OCI-LY7 (cell line): Measurements from ENCODE around the gene FRAS1. TPM values are rescaled to one million over a fixed set of nuclear protein-coding genes. Genes with fewer than 3 reads are reported as not detected.

Experiments used
- BruUV-seq: library from RNA; stranded (reverse); fragments of 400-500 nt; replicated peaks from 2 replicates; lab custom pipeline; 2021; lab: Mats Ljungman, UMichigan
- CTCF ChIA-PET: fragments of 300-600 bp; sonication (Branson Sonifier 250); formaldehyde crosslinking; loops from one replicate; lab custom pipeline; 2022; ENCODE audit warnings: antibody characterized with exemption; ENCODE audit not compliant: unreplicated experiment; lab: Charles Lee
- POLR2A ChIA-PET: fragments of 300-600 bp; sonication (Branson Sonifier 250); formaldehyde crosslinking; loops from one replicate; lab custom pipeline; 2022; ENCODE audit warnings: antibody characterized with exemption; lab: Charles Lee
- DNase-seq: peaks from one replicate; pipeline ENCODE4 v3.0.0-alpha.2; 2015; ENCODE audit warnings: low spot score
- H2AFZ ChIP-seq: fragments of 200-600 bp; sonication (generic), shearing (Covaris generic); 2 replicates; pipeline ENCODE4 v1.6.1; 2014; ENCODE audit warnings: mild to moderate bottlenecking, antibody characterized with exemption, low read length, moderate library complexity
- H3K27ac ChIP-seq: fragments of 200-600 bp; sonication (generic); 2 replicates; pipeline ENCODE4 v1.5.1; 2014; ENCODE audit warnings: mixed run types, low read depth, mild to moderate bottlenecking, moderate library complexity, low read length, inconsistent platforms; ENCODE audit not compliant: poor library complexity, severe bottlenecking
- H3K36me3 ChIP-seq: fragments of 200-600 bp; sonication (generic); 2 replicates; pipeline ENCODE4 v1.6.1; 2014; ENCODE audit warnings: mild to moderate bottlenecking, antibody characterized with exemption, low read length, moderate library complexity, mixed read lengths; ENCODE audit not compliant: insufficient read depth
- H3K4me1 ChIP-seq: fragments of 200-600 bp; sonication (generic); 2 replicates; pipeline ENCODE4 v1.5.1; 2014; ENCODE audit warnings: mild to moderate bottlenecking, low read length; ENCODE audit not compliant: insufficient read depth, poor library complexity, severe bottlenecking
- H3K4me2 ChIP-seq: fragments of 200-600 bp; sonication (generic); 2 replicates; pipeline ENCODE4 v1.6.1; 2014; ENCODE audit warnings: mild to moderate bottlenecking, low read length
- H3K4me3 ChIP-seq: fragments of 200-600 bp; sonication (generic); 2 replicates; pipeline ENCODE4 v1.5.1; 2014; ENCODE audit warnings: mild to moderate bottlenecking, low read depth, low read length; ENCODE audit not compliant: poor library complexity, severe bottlenecking
- H3K79me2 ChIP-seq: fragments of 200-600 bp; sonication (generic); 2 replicates; pipeline ENCODE4 v1.6.1; 2016; ENCODE audit warnings: low read depth, mild to moderate bottlenecking, low read length, moderate library complexity, mixed read lengths; ENCODE audit not compliant: insufficient read depth
- H3K9me2 ChIP-seq: fragments of 200-600 bp; sonication (generic); 2 replicates; pipeline ENCODE4 v1.6.1; 2016; ENCODE audit warnings: mild to moderate bottlenecking, low read length, mixed read lengths; ENCODE audit not compliant: insufficient read depth
- H3K9me3 ChIP-seq: fragments of 200-600 bp; sonication (generic); 2 replicates; pipeline ENCODE4 v1.6.1; 2014; ENCODE audit warnings: mild to moderate bottlenecking, mixed run types, low read length, mixed read lengths
- H4K20me1 ChIP-seq: fragments of 200-600 bp; sonication (generic); 2 replicates; pipeline ENCODE4 v1.6.1; 2014; ENCODE audit warnings: mild to moderate bottlenecking, antibody characterized with exemption, low read length, moderate library complexity, mixed read lengths; ENCODE audit not compliant: insufficient read depth
- EZH2phosphoT487 ChIP-seq: fragments of 200-600 bp; sonication (generic); IDR thresholded peaks from 2 replicates; pipeline ENCODE4 v1.6.1; 2018; ENCODE audit warnings: low read depth, borderline replicate concordance, mild to moderate bottlenecking, mixed run types, antibody characterized with exemption, low read length, moderate library complexity, mixed read lengths
- intact Hi-C: fragments of 100-400 bp; cut with micrococcal nuclease; formaldehyde crosslinking; loops from one replicate; pipeline ENCODE4 v1.10.0; 2022; ENCODE audit not compliant: unreplicated experiment
- total RNA-seq, 2 experiments: library from RNA; depleted of rRNA in 1 of 2; stranded (reverse); fragments of >200 nt in 1 of 2; shearing (Covaris generic) in 1 of 2; gene quantifications; 2 replicates each; pipeline ENCODE4 v1.2.3, GENCODE V29; 2014 to 2022
- TF ChIP-seq, protein P1 (sequence below): fragments of 200-600 bp; sonication (generic); conservative IDR thresholded peaks from 2 replicates; pipeline ENCODE4 v1.5.1; 2014; ENCODE audit warnings: mild to moderate bottlenecking, antibody characterized with exemption, low read length, moderate library complexity, mixed read lengths

FRAS1 gene
- total RNA-seq, 2 experiments from 2014 or later = 0.19 to 0.30 TPM

DNA sequence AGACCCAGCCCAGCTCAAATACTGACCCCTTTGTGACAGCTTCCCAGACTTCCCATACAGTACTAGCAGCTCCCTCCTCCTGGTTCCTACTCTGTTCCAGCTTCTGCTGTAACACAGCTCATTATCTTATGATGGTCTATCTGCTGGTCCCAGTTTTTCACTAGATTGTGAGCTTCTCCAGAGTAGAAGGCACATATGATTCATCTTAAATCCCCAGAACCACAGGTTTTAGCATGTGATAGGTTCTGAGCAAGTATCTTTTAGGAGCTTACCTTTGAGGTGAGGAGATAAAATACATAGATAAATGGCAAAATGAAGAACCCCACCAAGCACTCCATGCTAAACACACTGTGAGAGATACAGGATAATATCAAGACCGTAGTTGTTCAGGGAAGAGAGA is 466.9 kb downstream of the FRAS1 start:
- TF ChIP-seq EZH2phosphoT487 = no peak
- TF ChIP-seq, protein P1, sequence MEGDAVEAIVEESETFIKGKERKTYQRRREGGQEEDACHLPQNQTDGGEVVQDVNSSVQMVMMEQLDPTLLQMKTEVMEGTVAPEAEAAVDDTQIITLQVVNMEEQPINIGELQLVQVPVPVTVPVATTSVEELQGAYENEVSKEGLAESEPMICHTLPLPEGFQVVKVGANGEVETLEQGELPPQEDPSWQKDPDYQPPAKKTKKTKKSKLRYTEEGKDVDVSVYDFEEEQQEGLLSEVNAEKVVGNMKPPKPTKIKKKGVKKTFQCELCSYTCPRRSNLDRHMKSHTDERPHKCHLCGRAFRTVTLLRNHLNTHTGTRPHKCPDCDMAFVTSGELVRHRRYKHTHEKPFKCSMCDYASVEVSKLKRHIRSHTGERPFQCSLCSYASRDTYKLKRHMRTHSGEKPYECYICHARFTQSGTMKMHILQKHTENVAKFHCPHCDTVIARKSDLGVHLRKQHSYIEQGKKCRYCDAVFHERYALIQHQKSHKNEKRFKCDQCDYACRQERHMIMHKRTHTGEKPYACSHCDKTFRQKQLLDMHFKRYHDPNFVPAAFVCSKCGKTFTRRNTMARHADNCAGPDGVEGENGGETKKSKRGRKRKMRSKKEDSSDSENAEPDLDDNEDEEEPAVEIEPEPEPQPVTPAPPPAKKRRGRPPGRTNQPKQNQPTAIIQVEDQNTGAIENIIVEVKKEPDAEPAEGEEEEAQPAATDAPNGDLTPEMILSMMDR = no peak
- Histone ChIP-seq H3K9me3 (no peaks in the 10 kb centered on the region), H3K36me3 (no peaks in the 10 kb centered on the region), H3K4me2 (no peak overlapping the region), H3K27ac (no peak overlapping the region), H3K79me2 (no peaks in the 10 kb centered on the region), H3K4me1 (no peaks in the 10 kb centered on the region), H4K20me1 (no peaks in the 10 kb centered on the region), H3K4me3 (no peak overlapping the region), H3K9me2 (no peaks in the 10 kb centered on the region), H2AFZ (no peak overlapping the region)
- BruUV-seq = no TSS peak
- no peak for DNase-seq
- ChIA-PET POLR2A (no interaction called here), CTCF (no interaction called here)
- intact Hi-C loops = no loop called here

DNA sequence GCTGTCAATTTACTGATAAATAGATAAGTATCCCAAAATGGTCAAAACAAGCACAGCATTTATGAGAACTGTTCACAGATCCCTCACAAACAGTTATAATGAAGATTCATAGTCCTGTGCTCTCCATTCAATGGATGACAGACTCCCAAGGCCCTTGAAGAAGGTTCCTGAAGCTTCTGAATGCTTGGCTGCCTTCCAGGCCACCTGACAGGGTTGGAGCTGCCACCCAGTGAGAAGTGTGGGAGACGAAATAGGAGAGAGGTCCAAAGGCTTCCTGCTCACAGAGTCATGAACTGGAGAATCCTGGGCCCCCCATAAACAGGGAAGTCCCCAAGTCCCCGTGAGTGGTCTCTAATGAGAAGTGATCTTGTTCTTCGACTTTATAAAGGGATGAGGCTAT is 468.4 kb downstream of the FRAS1 start:
- CTCF ChIA-PET = no interaction called here
- H2AFZ ChIP-seq = no peak overlapping the region

GRCh38 chr4:78527103-78527502 is 470.0 kb downstream of the FRAS1 start:
- H4K20me1 ChIP-seq = no peaks in the 10 kb centered on the region
- H3K9me2 ChIP-seq = no peaks in the 10 kb centered on the region
- BruUV-seq = no TSS peak
- H3K4me3 ChIP-seq = no peak overlapping the region
- H3K4me1 ChIP-seq = no peaks in the 10 kb centered on the region
- DNase-seq = no peak
- POLR2A ChIA-PET = interaction anchor here (0.6 to 0.7 kb wide), 2 partner anchors 11 to 670 kb away, joined by 5 to 16 read pairs; no protein-coding TSS in a partner anchor
- no peaks in the 10 kb centered on the region for H3K79me2 ChIP-seq
- no peak overlapping the region for H3K4me2 ChIP-seq
- no peaks in the 10 kb centered on the region for H3K36me3 ChIP-seq
- H3K9me3 ChIP-seq = no peaks in the 10 kb centered on the region
- no peak overlapping the region for H2AFZ ChIP-seq
- intact Hi-C loops = no loop called here
- CTCF ChIA-PET = no interaction called here
- no peak overlapping the region for H3K27ac ChIP-seq
- TF ChIP-seq, protein P1 = no peak
- no peak for TF ChIP-seq EZH2phosphoT487

More for the DNA sequence above, 468.4 kb downstream of the FRAS1 start:
- Histone ChIP-seq H4K20me1 (no peaks in the 10 kb centered on the region), H3K4me2 (no peak overlapping the region), H3K9me2 (no peaks in the 10 kb centered on the region), H3K27ac (no peak overlapping the region), H3K79me2 (no peaks in the 10 kb centered on the region), H3K4me1 (no peaks in the 10 kb centered on the region), H3K9me3 (no peaks in the 10 kb centered on the region), H3K36me3 (no peaks in the 10 kb centered on the region), H3K4me3 (no peak overlapping the region)
- BruUV-seq = no TSS peak
- intact Hi-C loops = no loop called here
- no peak for DNase-seq
- TF ChIP-seq, protein P1 = no peak
- TF ChIP-seq EZH2phosphoT487 = no peak
- POLR2A ChIA-PET = interaction anchor here (0.6 kb wide), 2 partner anchors 115 to 293 kb away, joined by 3 read pairs; no protein-coding TSS in a partner anchor
